ENCODE data around the gene CYP1B1. TPM values are rescaled to one million over a fixed set of nuclear protein-coding genes. Genes with fewer than 3 reads are reported as not detected.
"Not testable (repeated sequence)": the region's sequence is repeated elsewhere in the genome, so short reads cannot be mapped to it uniquely, and the experiment has no call there.

The CYP1B1 gene
- total and polyA plus RNA-seq, 2 donors: 14.4 to 40.8 TPM

GRCh38 chr2:38095079-38095995 is 19.4 kb upstream of the CYP1B1 start:
- Histone ChIP-seq H3K4me3 (ENCODE audit: low read length in 2 of 2) (no peak overlapping the region), H3K27ac (ENCODE audit: low read depth in 1 of 2, low read length in 1 of 2) (peak overlapping the region in 1 of 2 donors; percentile 42), H3K36me3 (ENCODE audit: control insufficient read depth in 2 of 2, insufficient read depth in 2 of 2, low read length in 1 of 2) (no peaks in the 10 kb centered on the region), H3K9me3 (ENCODE audit: control insufficient read depth in 2 of 2, insufficient read depth in 1 of 2, low read length in 1 of 2) (no peaks in the 10 kb centered on the region), H3K4me1 (ENCODE audit: control insufficient read depth in 2 of 2, insufficient read depth in 2 of 2, low read length in 2 of 2) (peaks cover 0 to 4% of the 10 kb centered on the region in 2 donors), H3K27me3 (ENCODE audit: control insufficient read depth in 2 of 2, insufficient read depth in 1 of 2, low read length in 1 of 2) (peaks cover 19 to 65% of the 10 kb centered on the region in 2 donors)
- DNase-seq (ENCODE audit: low read depth in 6 of 9, low spot score in 9 of 9): no peak
- WGBS: 98% methylated on average over 11 of the region's 11 CpGs

- Histone ChIP-seq H3K4me1 (ENCODE audit: control insufficient read depth in 2 of 2, insufficient read depth in 2 of 2, low read length in 2 of 2) (no peaks in the 10 kb centered on the region), H3K9me3 (ENCODE audit: control insufficient read depth in 2 of 2, insufficient read depth in 1 of 2, low read length in 1 of 2) (no peaks in the 10 kb centered on the region), H3K4me3 (ENCODE audit: low read length in 2 of 2) (no peak overlapping the region), H3K27me3 (ENCODE audit: control insufficient read depth in 2 of 2, insufficient read depth in 1 of 2, low read length in 1 of 2) (peaks cover 15 to 49% of the 10 kb centered on the region in 2 donors), H3K27ac (ENCODE audit: low read depth in 1 of 2, low read length in 1 of 2) (no peak overlapping the region), H3K36me3 (ENCODE audit: control insufficient read depth in 2 of 2, insufficient read depth in 2 of 2, low read length in 1 of 2) (no peaks in the 10 kb centered on the region)
- WGBS: 97% methylated on average over 1 of the region's 1 CpG
- DNase-seq (ENCODE audit: low read depth in 6 of 9, low spot score in 9 of 9): no peak
Observed at GRCh38 chr2:38093527-38094165, 17.7 kb upstream of the CYP1B1 start.

GRCh38 chr2:38092196-38092902 is 16.4 kb upstream of the CYP1B1 start:
- H3K4me1 ChIP-seq (ENCODE audit: control insufficient read depth in 2 of 2, insufficient read depth in 2 of 2, low read length in 2 of 2): no peaks in the 10 kb centered on the region
- DNase-seq (ENCODE audit: low read depth in 6 of 9, low spot score in 9 of 9): no peak
- WGBS: 55% methylated on average over 11 of the region's 11 CpGs

GRCh38 chr2:38091760-38092159 is 15.8 kb upstream of the CYP1B1 start:
- peaks cover 5 to 30% of the 10 kb centered on the region in 2 donors for H3K27me3 ChIP-seq (ENCODE audit: control insufficient read depth in 2 of 2, insufficient read depth in 1 of 2, low read length in 1 of 2)
- no peak overlapping the region for H3K27ac ChIP-seq (ENCODE audit: low read depth in 1 of 2, low read length in 1 of 2)
- no peak for DNase-seq (ENCODE audit: low read depth in 6 of 9, low spot score in 9 of 9)
- no peak overlapping the region for H3K4me3 ChIP-seq (ENCODE audit: low read length in 2 of 2)
- no peaks in the 10 kb centered on the region for H3K4me1 ChIP-seq (ENCODE audit: control insufficient read depth in 2 of 2, insufficient read depth in 2 of 2, low read length in 2 of 2)
- no peaks in the 10 kb centered on the region for H3K36me3 ChIP-seq (ENCODE audit: control insufficient read depth in 2 of 2, insufficient read depth in 2 of 2, low read length in 1 of 2)
- no peaks in the 10 kb centered on the region for H3K9me3 ChIP-seq (ENCODE audit: control insufficient read depth in 2 of 2, insufficient read depth in 1 of 2, low read length in 1 of 2)
- 98% methylated on average over 5 of the region's 5 CpGs for WGBS

More at GRCh38 chr2:38092196-38092902, 16.4 kb upstream of the CYP1B1 start:
- Histone ChIP-seq H3K9me3 (ENCODE audit: control insufficient read depth in 2 of 2, insufficient read depth in 1 of 2, low read length in 1 of 2) (no peaks in the 10 kb centered on the region), H3K36me3 (ENCODE audit: control insufficient read depth in 2 of 2, insufficient read depth in 2 of 2, low read length in 1 of 2) (no peaks in the 10 kb centered on the region), H3K4me3 (ENCODE audit: low read length in 2 of 2) (no peak overlapping the region), H3K27me3 (ENCODE audit: control insufficient read depth in 2 of 2, insufficient read depth in 1 of 2, low read length in 1 of 2) (peaks cover 6 to 36% of the 10 kb centered on the region in 2 donors), H3K27ac (ENCODE audit: low read depth in 1 of 2, low read length in 1 of 2) (peak overlapping the region in 1 of 2 donors; percentile 59)

- H3K9me3 ChIP-seq (ENCODE audit: control insufficient read depth in 2 of 2, insufficient read depth in 1 of 2, low read length in 1 of 2): no peaks in the 10 kb centered on the region
- DNase-seq (ENCODE audit: low read depth in 6 of 9, low spot score in 9 of 9): no peak
- WGBS: 96% methylated on average over 5 of the region's 5 CpGs
- H3K4me3 ChIP-seq (ENCODE audit: low read length in 2 of 2): no peak overlapping the region
- no peak overlapping the region for H3K27ac ChIP-seq (ENCODE audit: low read depth in 1 of 2, low read length in 1 of 2)
- H3K36me3 ChIP-seq (ENCODE audit: control insufficient read depth in 2 of 2, insufficient read depth in 2 of 2, low read length in 1 of 2): no peaks in the 10 kb centered on the region
- H3K27me3 ChIP-seq (ENCODE audit: control insufficient read depth in 2 of 2, insufficient read depth in 1 of 2, low read length in 1 of 2): peaks cover 4 to 24% of the 10 kb centered on the region in 2 donors
- H3K4me1 ChIP-seq (ENCODE audit: control insufficient read depth in 2 of 2, insufficient read depth in 2 of 2, low read length in 2 of 2): no peaks in the 10 kb centered on the region
Observed at GRCh38 chr2:38090928-38091327, 15.0 kb upstream of the CYP1B1 start.

GRCh38 chr2:38090212-38090611 is 14.3 kb upstream of the CYP1B1 start:
- not testable (repeated sequence) for DNase-seq (ENCODE audit: low read depth in 6 of 9, low spot score in 9 of 9); H3K36me3 ChIP-seq (ENCODE audit: control insufficient read depth in 2 of 2, insufficient read depth in 2 of 2, low read length in 1 of 2); H3K27ac ChIP-seq (ENCODE audit: low read depth in 1 of 2, low read length in 1 of 2); H3K4me1 ChIP-seq (ENCODE audit: control insufficient read depth in 2 of 2, insufficient read depth in 2 of 2, low read length in 2 of 2); H3K9me3 ChIP-seq (ENCODE audit: control insufficient read depth in 2 of 2, insufficient read depth in 1 of 2, low read length in 1 of 2); H3K4me3 ChIP-seq (ENCODE audit: low read length in 2 of 2)
- 93% methylated on average over 6 of the region's 6 CpGs for WGBS
- H3K27me3 ChIP-seq (ENCODE audit: control insufficient read depth in 2 of 2, insufficient read depth in 1 of 2, low read length in 1 of 2): peaks cover 2 to 17% of the 10 kb centered on the region in 2 donors

- H3K9me3 ChIP-seq (ENCODE audit: control insufficient read depth in 2 of 2, insufficient read depth in 1 of 2, low read length in 1 of 2); H3K27ac ChIP-seq (ENCODE audit: low read depth in 1 of 2, low read length in 1 of 2); H3K4me3 ChIP-seq (ENCODE audit: low read length in 2 of 2); H3K27me3 ChIP-seq (ENCODE audit: control insufficient read depth in 2 of 2, insufficient read depth in 1 of 2, low read length in 1 of 2); H3K4me1 ChIP-seq (ENCODE audit: control insufficient read depth in 2 of 2, insufficient read depth in 2 of 2, low read length in 2 of 2); H3K36me3 ChIP-seq (ENCODE audit: control insufficient read depth in 2 of 2, insufficient read depth in 2 of 2, low read length in 1 of 2); DNase-seq (ENCODE audit: low read depth in 6 of 9, low spot score in 9 of 9): not testable (repeated sequence)
- 93% methylated on average over 10 of the region's 10 CpGs for WGBS
Observed at GRCh38 chr2:38085998-38086698, 10.2 kb upstream of the CYP1B1 start.

- 90% methylated on average over 8 of the region's 8 CpGs for WGBS
- H3K36me3 ChIP-seq (ENCODE audit: control insufficient read depth in 2 of 2, insufficient read depth in 2 of 2, low read length in 1 of 2); H3K27ac ChIP-seq (ENCODE audit: low read depth in 1 of 2, low read length in 1 of 2); H3K9me3 ChIP-seq (ENCODE audit: control insufficient read depth in 2 of 2, insufficient read depth in 1 of 2, low read length in 1 of 2); DNase-seq (ENCODE audit: low read depth in 6 of 9, low spot score in 9 of 9); H3K4me3 ChIP-seq (ENCODE audit: low read length in 2 of 2); H3K4me1 ChIP-seq (ENCODE audit: control insufficient read depth in 2 of 2, insufficient read depth in 2 of 2, low read length in 2 of 2): not testable (repeated sequence)
- peaks cover 0 to 12% of the 10 kb centered on the region in 2 donors for H3K27me3 ChIP-seq (ENCODE audit: control insufficient read depth in 2 of 2, insufficient read depth in 1 of 2, low read length in 1 of 2)
Observed at GRCh38 chr2:38084556-38084955, 8.6 kb upstream of the CYP1B1 start.
